Amniotic stem cell (primary cell): ENCODE results near the gene COG8.
"Not testable (repeated sequence)": the region's sequence is repeated elsewhere in the genome, so short reads cannot be mapped to it uniquely, and the experiment has no call there.

Experiments used
- DNase-seq: peaks from one replicate; lab custom pipeline; 2025; lab: John Stamatoyannopoulos, UW

The COG8 gene

GRCh38 chr16:69339289-69340094 lies at the start of gene COG8, which contains the start of gene NIP7:
Gene COG8 (minus strand): TSS chr16:69339564. CDS start chr16:69339552, 12 bp downstream.
Gene NIP7 (plus strand): TSS chr16:69339772. CDS start chr16:69339830, 58 bp downstream.
- DNase-seq: peak; percentile 97

- DNase-seq: no peak
Measured at GRCh38 chr16:69386596-69386995, 47.2 kb upstream of the COG8 start.

GRCh38 chr16:69384974-69385373 lies 45.6 kb upstream of the COG8 start:
- no peak for DNase-seq

- DNase-seq: no peak
Measured at GRCh38 chr16:69382421-69382820, 43.1 kb upstream of the COG8 start.

- no peak for DNase-seq
Measured at GRCh38 chr16:69381231-69381630, 41.9 kb upstream of the COG8 start.

- DNase-seq: no peak
Measured at GRCh38 chr16:69378760-69379159, 39.4 kb upstream of the COG8 start.

GRCh38 chr16:69378036-69378435 lies 38.7 kb upstream of the COG8 start:
- no peak for DNase-seq

GRCh38 chr16:69376393-69377059 lies 37.2 kb upstream of the COG8 start:
- no peak for DNase-seq

GRCh38 chr16:69373019-69373418 lies 33.7 kb upstream of the COG8 start:
- no peak for DNase-seq

GRCh38 chr16:69371564-69371963 lies 32.2 kb upstream of the COG8 start:
- DNase-seq: no peak

GRCh38 chr16:69368866-69369265 lies 29.5 kb upstream of the COG8 start:
- DNase-seq: no peak

GRCh38 chr16:69367980-69368379 lies 28.6 kb upstream of the COG8 start:
- DNase-seq: no peak

GRCh38 chr16:69366431-69366830 lies 27.1 kb upstream of the COG8 start:
- DNase-seq: no peak

- DNase-seq: no peak
Measured at GRCh38 chr16:69365901-69366300, 26.5 kb upstream of the COG8 start.

GRCh38 chr16:69364088-69364487 lies 24.7 kb upstream of the COG8 start:
- DNase-seq: no peak

GRCh38 chr16:69363281-69363717 lies 23.9 kb upstream of the COG8 start:
- DNase-seq: no peak

- not testable (repeated sequence) for DNase-seq
Measured at GRCh38 chr16:69360070-69360469, 20.7 kb upstream of the COG8 start.

GRCh38 chr16:69351309-69352027 lies 12.1 kb upstream of the COG8 start, which contains the start of gene TMED6:
Gene TMED6 (minus strand): TSS chr16:69351786. CDS start chr16:69351753, 33 bp downstream.
- DNase-seq: no peak

GRCh38 chr16:69350536-69351133 lies 11.3 kb upstream of the COG8 start:
- no peak for DNase-seq

- DNase-seq: no peak
Measured at GRCh38 chr16:69349536-69349935, 10.2 kb upstream of the COG8 start.

GRCh38 chr16:69348222-69348621 lies 8.9 kb upstream of the COG8 start:
- DNase-seq: no peak

- DNase-seq: no peak
Measured at GRCh38 chr16:69346683-69347082, 7.3 kb upstream of the COG8 start.
